ENCODE results near the gene C1QL1. TPM values are rescaled to one million over a fixed set of nuclear protein-coding genes. Genes with fewer than 3 reads are reported as not detected.

C1QL1 gene
- total RNA-seq, 1 experiment from 2014 or later: 0.05 TPM

GRCh38 chr17:44932096-44932786 is 35.9 kb downstream of the C1QL1 start:
- no peak for DNase-seq (ENCODE audit: low spot score)

- DNase-seq (ENCODE audit: low spot score): no peak
Observed at GRCh38 chr17:44931376-44931775, 36.7 kb downstream of the C1QL1 start.

- DNase-seq (ENCODE audit: low spot score): no peak
Observed at GRCh38 chr17:44930667-44931066, 37.4 kb downstream of the C1QL1 start.

GRCh38 chr17:44928950-44929720 is 39.0 kb downstream of the C1QL1 start:
- DNase-seq (ENCODE audit: low spot score): no peak

GRCh38 chr17:44928136-44928535 is 40.0 kb downstream of the C1QL1 start:
- DNase-seq (ENCODE audit: low spot score): no peak

- DNase-seq (ENCODE audit: low spot score): no peak
Observed at GRCh38 chr17:44927696-44928095, 40.4 kb downstream of the C1QL1 start.

GRCh38 chr17:44926821-44927525 is 41.1 kb downstream of the C1QL1 start:
- DNase-seq (ENCODE audit: low spot score): no peak

GRCh38 chr17:44925731-44926697 is 42.1 kb downstream of the C1QL1 start:
- no peak for DNase-seq (ENCODE audit: low spot score)

- DNase-seq (ENCODE audit: low spot score): peak; percentile 32
Observed at GRCh38 chr17:44924107-44924544, 44.0 kb downstream of the C1QL1 start.

GRCh38 chr17:44922746-44923470 is 45.2 kb downstream of the C1QL1 start:
- no peak for DNase-seq (ENCODE audit: low spot score)

GRCh38 chr17:44922136-44922535 is 46.0 kb downstream of the C1QL1 start:
- DNase-seq (ENCODE audit: low spot score): no peak

- DNase-seq (ENCODE audit: low spot score): no peak
Observed at GRCh38 chr17:44921122-44921882, 46.8 kb downstream of the C1QL1 start.

- no peak for DNase-seq (ENCODE audit: low spot score)
Observed at GRCh38 chr17:44920565-44920940, 47.5 kb downstream of the C1QL1 start.

GRCh38 chr17:44919885-44920564 is 48.1 kb downstream of the C1QL1 start:
- DNase-seq (ENCODE audit: low spot score): peak; percentile 76

GRCh38 chr17:44919411-44919810 is 48.7 kb downstream of the C1QL1 start:
- DNase-seq (ENCODE audit: low spot score): no peak

GRCh38 chr17:44918006-44918405 is 50.1 kb downstream of the C1QL1 start:
- DNase-seq (ENCODE audit: low spot score): no peak

- no peak for DNase-seq (ENCODE audit: low spot score)
Observed at GRCh38 chr17:44917456-44917855, 50.6 kb downstream of the C1QL1 start.

- no peak for DNase-seq (ENCODE audit: low spot score)
Observed at GRCh38 chr17:44916781-44917241, 51.3 kb downstream of the C1QL1 start.
